ENCODE data around the gene MEGF8. TPM values are rescaled to one million over a fixed set of nuclear protein-coding genes. Genes with fewer than 3 reads are reported as not detected.

The MEGF8 gene
- total and polyA plus RNA-seq, 4 donors, result 1.2 to 13.7 (median 9.4) TPM

GRCh38 chr19:42386974-42387707, 61.7 kb downstream of the MEGF8 start:
- Histone ChIP-seq H3K4me3 (ENCODE audit: low read depth in 1 of 3, low read length in 3 of 3) (peak overlapping the region in 2 of 3 donors; percentile 29 to 33), H3K27ac (ENCODE audit: low read depth in 1 of 2, low read length in 2 of 2) (no peak overlapping the region), H3K9me3 (ENCODE audit: control insufficient read depth in 4 of 4, low read length in 3 of 4) (no peaks in the 10 kb centered on the region), H3K9ac (ENCODE audit: low read depth in 1 of 2, low read length in 2 of 2) (no peak overlapping the region), H3K36me3 (ENCODE audit: control insufficient read depth in 4 of 4, insufficient read depth in 3 of 4, low read depth in 1 of 4, low read length in 3 of 4) (no peaks in the 10 kb centered on the region), H3K27me3 (ENCODE audit: control insufficient read depth in 4 of 4, insufficient read depth in 4 of 4, low read length in 3 of 4) (peaks cover 0 to 6% (median 0%) of the 10 kb centered on the region in 4 donors), H3K4me1 (ENCODE audit: control insufficient read depth in 4 of 4, insufficient read depth in 4 of 4, low read length in 3 of 4) (peaks cover 0 to 5% (median 4%) of the 10 kb centered on the region in 4 donors)
- peak; percentile 55 for DNase-seq (ENCODE audit: low spot score)
- peak in 1 of 2 donors; percentile 12 for TF ChIP-seq RXRA (IDR thresholded peaks at IDR 0.05)
- no peak for TF ChIP-seq EGR1 (IDR thresholded peaks at IDR 0.05; ENCODE audit: low read depth in 2 of 2)
- no peak for TF ChIP-seq NR2F2 (IDR thresholded peaks at IDR 0.05)
- TF ChIP-seq, protein P1, sequence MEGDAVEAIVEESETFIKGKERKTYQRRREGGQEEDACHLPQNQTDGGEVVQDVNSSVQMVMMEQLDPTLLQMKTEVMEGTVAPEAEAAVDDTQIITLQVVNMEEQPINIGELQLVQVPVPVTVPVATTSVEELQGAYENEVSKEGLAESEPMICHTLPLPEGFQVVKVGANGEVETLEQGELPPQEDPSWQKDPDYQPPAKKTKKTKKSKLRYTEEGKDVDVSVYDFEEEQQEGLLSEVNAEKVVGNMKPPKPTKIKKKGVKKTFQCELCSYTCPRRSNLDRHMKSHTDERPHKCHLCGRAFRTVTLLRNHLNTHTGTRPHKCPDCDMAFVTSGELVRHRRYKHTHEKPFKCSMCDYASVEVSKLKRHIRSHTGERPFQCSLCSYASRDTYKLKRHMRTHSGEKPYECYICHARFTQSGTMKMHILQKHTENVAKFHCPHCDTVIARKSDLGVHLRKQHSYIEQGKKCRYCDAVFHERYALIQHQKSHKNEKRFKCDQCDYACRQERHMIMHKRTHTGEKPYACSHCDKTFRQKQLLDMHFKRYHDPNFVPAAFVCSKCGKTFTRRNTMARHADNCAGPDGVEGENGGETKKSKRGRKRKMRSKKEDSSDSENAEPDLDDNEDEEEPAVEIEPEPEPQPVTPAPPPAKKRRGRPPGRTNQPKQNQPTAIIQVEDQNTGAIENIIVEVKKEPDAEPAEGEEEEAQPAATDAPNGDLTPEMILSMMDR (IDR thresholded peaks at IDR 0.05; ENCODE audit: low read depth, low read length, missing input control), result peak; percentile 40
- peak; percentile 49 to 68 for TF ChIP-seq RAD21 (IDR thresholded peaks at IDR 0.05)
- 4% methylated on average over 48 of the region's 48 CpGs for WGBS

GRCh38 chr19:42388851-42389489, 63.5 kb downstream of the MEGF8 start:
- Histone ChIP-seq H3K4me1 (ENCODE audit: control insufficient read depth in 4 of 4, insufficient read depth in 4 of 4, low read length in 3 of 4) (peaks cover 0 to 5% (median 4%) of the 10 kb centered on the region in 4 donors), H3K4me3 (ENCODE audit: low read depth in 1 of 3, low read length in 3 of 3) (no peak overlapping the region), H3K27ac (ENCODE audit: low read depth in 1 of 2, low read length in 2 of 2) (no peak overlapping the region), H3K36me3 (ENCODE audit: control insufficient read depth in 4 of 4, insufficient read depth in 3 of 4, low read depth in 1 of 4, low read length in 3 of 4) (no peaks in the 10 kb centered on the region), H3K9me3 (ENCODE audit: control insufficient read depth in 4 of 4, low read length in 3 of 4) (no peaks in the 10 kb centered on the region), H3K9ac (ENCODE audit: low read depth in 1 of 2, low read length in 2 of 2) (no peak overlapping the region), H3K27me3 (ENCODE audit: control insufficient read depth in 4 of 4, insufficient read depth in 4 of 4, low read length in 3 of 4) (peaks cover 0 to 6% (median 0%) of the 10 kb centered on the region in 4 donors)
- WGBS, result 75% methylated on average over 20 of the region's 20 CpGs
- TF ChIP-seq, protein P2, sequence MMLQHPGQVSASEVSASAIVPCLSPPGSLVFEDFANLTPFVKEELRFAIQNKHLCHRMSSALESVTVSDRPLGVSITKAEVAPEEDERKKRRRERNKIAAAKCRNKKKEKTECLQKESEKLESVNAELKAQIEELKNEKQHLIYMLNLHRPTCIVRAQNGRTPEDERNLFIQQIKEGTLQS (IDR thresholded peaks at IDR 0.05), result no peak
- DNase-seq (ENCODE audit: low spot score), result no peak

DNA sequence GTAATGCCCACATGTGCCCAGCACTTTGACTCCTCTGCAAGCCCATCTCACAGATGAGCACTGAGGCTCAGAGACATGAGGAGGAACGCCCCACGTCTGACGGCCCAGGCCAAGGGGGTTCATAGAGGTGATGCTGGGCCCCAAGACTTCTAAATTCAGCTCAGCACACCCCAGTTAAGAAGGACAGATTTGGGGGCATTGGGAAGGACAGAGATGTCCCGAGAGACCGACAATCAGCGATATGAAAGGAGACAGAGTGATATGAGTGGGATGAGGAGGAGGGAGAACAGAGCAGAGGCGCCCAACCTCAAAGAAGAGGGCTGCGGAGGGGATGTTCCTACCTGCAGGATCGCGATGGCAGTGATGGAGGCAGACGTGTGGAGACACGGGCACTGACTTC, 64.5 kb downstream of the MEGF8 start, which contains the start of gene CNFN:
CNFN (minus strand) TSS at position 399 of the 400 bp plus-strand sequence. CDS start 1,260 bp downstream, outside the sequence.
- peaks cover 0 to 6% (median 0%) of the 10 kb centered on the region in 4 donors for H3K27me3 ChIP-seq (ENCODE audit: control insufficient read depth in 4 of 4, insufficient read depth in 4 of 4, low read length in 3 of 4)
- H3K27ac ChIP-seq (ENCODE audit: low read depth in 1 of 2, low read length in 2 of 2), result no peak within 1 kb of the TSS
- no peak for DNase-seq (ENCODE audit: low spot score)
- H3K4me3 ChIP-seq (ENCODE audit: low read depth in 1 of 3, low read length in 3 of 3), result no peak within 1 kb of the TSS
- H3K4me1 ChIP-seq (ENCODE audit: control insufficient read depth in 4 of 4, insufficient read depth in 4 of 4, low read length in 3 of 4), result peaks cover 0 to 5% (median 4%) of the 10 kb centered on the region in 4 donors
- no peaks in the 10 kb centered on the region for H3K36me3 ChIP-seq (ENCODE audit: control insufficient read depth in 4 of 4, insufficient read depth in 3 of 4, low read depth in 1 of 4, low read length in 3 of 4)
- WGBS, result 55% methylated on average over 12 of the region's 12 CpGs
- no peak within 1 kb of the TSS for H3K9ac ChIP-seq (ENCODE audit: low read depth in 1 of 2, low read length in 2 of 2)
- H3K9me3 ChIP-seq (ENCODE audit: control insufficient read depth in 4 of 4, low read length in 3 of 4), result no peaks in the 10 kb centered on the region
- TF ChIP-seq JUND (IDR thresholded peaks at IDR 0.05), result no peak
- TF ChIP-seq EGR1 (IDR thresholded peaks at IDR 0.05; ENCODE audit: low read depth in 2 of 2), result no peak
- no peak for TF ChIP-seq MAX (IDR thresholded peaks at IDR 0.05)
- TF ChIP-seq HNF4A (conservative IDR thresholded peaks at IDR 0.05), result no peak
- TF ChIP-seq NR2F2 (IDR thresholded peaks at IDR 0.05), result no peak
- no peak for TF ChIP-seq TAF1 (conservative IDR thresholded peaks at IDR 0.05)
- no peak for TF ChIP-seq RAD21 (IDR thresholded peaks at IDR 0.05)
- no peak for TF ChIP-seq SP1 (IDR thresholded peaks at IDR 0.05)
- TF ChIP-seq, protein P1 (IDR thresholded peaks at IDR 0.05; ENCODE audit: low read depth, low read length, missing input control), result no peak
- TF ChIP-seq, protein P3, sequence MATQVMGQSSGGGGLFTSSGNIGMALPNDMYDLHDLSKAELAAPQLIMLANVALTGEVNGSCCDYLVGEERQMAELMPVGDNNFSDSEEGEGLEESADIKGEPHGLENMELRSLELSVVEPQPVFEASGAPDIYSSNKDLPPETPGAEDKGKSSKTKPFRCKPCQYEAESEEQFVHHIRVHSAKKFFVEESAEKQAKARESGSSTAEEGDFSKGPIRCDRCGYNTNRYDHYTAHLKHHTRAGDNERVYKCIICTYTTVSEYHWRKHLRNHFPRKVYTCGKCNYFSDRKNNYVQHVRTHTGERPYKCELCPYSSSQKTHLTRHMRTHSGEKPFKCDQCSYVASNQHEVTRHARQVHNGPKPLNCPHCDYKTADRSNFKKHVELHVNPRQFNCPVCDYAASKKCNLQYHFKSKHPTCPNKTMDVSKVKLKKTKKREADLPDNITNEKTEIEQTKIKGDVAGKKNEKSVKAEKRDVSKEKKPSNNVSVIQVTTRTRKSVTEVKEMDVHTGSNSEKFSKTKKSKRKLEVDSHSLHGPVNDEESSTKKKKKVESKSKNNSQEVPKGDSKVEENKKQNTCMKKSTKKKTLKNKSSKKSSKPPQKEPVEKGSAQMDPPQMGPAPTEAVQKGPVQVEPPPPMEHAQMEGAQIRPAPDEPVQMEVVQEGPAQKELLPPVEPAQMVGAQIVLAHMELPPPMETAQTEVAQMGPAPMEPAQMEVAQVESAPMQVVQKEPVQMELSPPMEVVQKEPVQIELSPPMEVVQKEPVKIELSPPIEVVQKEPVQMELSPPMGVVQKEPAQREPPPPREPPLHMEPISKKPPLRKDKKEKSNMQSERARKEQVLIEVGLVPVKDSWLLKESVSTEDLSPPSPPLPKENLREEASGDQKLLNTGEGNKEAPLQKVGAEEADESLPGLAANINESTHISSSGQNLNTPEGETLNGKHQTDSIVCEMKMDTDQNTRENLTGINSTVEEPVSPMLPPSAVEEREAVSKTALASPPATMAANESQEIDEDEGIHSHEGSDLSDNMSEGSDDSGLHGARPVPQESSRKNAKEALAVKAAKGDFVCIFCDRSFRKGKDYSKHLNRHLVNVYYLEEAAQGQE (IDR thresholded peaks at IDR 0.05), result no peak
- no peak for TF ChIP-seq FOXA1 (IDR thresholded peaks at IDR 0.05)
- TF ChIP-seq, protein P4, sequence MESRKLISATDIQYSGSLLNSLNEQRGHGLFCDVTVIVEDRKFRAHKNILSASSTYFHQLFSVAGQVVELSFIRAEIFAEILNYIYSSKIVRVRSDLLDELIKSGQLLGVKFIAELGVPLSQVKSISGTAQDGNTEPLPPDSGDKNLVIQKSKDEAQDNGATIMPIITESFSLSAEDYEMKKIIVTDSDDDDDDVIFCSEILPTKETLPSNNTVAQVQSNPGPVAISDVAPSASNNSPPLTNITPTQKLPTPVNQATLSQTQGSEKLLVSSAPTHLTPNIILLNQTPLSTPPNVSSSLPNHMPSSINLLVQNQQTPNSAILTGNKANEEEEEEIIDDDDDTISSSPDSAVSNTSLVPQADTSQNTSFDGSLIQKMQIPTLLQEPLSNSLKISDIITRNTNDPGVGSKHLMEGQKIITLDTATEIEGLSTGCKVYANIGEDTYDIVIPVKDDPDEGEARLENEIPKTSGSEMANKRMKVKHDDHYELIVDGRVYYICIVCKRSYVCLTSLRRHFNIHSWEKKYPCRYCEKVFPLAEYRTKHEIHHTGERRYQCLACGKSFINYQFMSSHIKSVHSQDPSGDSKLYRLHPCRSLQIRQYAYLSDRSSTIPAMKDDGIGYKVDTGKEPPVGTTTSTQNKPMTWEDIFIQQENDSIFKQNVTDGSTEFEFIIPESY (IDR thresholded peaks at IDR 0.05), result no peak
- no peak for TF ChIP-seq RXRA (IDR thresholded peaks at IDR 0.05)
- TF ChIP-seq, protein P2 (IDR thresholded peaks at IDR 0.05), result no peak

Measured in liver (tissue), 9 donors.